ENCODE measurements around the gene HIGD2B.
"Not testable (repeated sequence)": the region's sequence is repeated elsewhere in the genome, so short reads cannot be mapped to it uniquely, and the experiment has no call there.

GRCh38 chr15:72654397-72654796 lies 31.6 kb downstream of the HIGD2B start, which contains the start of gene GOLGA6B:
- TF ChIP-seq, protein P1, sequence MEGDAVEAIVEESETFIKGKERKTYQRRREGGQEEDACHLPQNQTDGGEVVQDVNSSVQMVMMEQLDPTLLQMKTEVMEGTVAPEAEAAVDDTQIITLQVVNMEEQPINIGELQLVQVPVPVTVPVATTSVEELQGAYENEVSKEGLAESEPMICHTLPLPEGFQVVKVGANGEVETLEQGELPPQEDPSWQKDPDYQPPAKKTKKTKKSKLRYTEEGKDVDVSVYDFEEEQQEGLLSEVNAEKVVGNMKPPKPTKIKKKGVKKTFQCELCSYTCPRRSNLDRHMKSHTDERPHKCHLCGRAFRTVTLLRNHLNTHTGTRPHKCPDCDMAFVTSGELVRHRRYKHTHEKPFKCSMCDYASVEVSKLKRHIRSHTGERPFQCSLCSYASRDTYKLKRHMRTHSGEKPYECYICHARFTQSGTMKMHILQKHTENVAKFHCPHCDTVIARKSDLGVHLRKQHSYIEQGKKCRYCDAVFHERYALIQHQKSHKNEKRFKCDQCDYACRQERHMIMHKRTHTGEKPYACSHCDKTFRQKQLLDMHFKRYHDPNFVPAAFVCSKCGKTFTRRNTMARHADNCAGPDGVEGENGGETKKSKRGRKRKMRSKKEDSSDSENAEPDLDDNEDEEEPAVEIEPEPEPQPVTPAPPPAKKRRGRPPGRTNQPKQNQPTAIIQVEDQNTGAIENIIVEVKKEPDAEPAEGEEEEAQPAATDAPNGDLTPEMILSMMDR (IDR thresholded peaks at IDR 0.05), result not testable (repeated sequence)
- TF ChIP-seq POLR2A (IDR thresholded peaks at IDR 0.05), result not testable (repeated sequence)
